Upper lobe of right lung (tissue), 1 donor: ENCODE results near the gene GALNT18. TPM values are rescaled to one million over a fixed set of nuclear protein-coding genes. Genes with fewer than 3 reads are reported as not detected.

ENCODE experiments used
- ATAC-seq: fragments of 200-7000 bp; cut with Tn5 transposase; one replicate; pipeline ENCODE4 v1.9.1; 2020; ENCODE audit warnings: mild to moderate bottlenecking, moderate library complexity
- DNase-seq: peaks from one replicate; pipeline ENCODE4 v3.0.0-alpha.2; 2020
- H3K27ac ChIP-seq: fragments of 200-600 bp; one replicate; pipeline ENCODE4 v1.8.0; 2022
- H3K27me3 ChIP-seq: fragments of 200-600 bp; one replicate; pipeline ENCODE4 v1.8.0; 2022; ENCODE audit warnings: mild to moderate bottlenecking
- H3K36me3 ChIP-seq: fragments of 200-600 bp; one replicate; pipeline ENCODE4 v1.8.0; 2022
- H3K4me1 ChIP-seq: fragments of 200-600 bp; one replicate; pipeline ENCODE4 v1.8.0; 2022
- H3K4me3 ChIP-seq: fragments of 200-600 bp; one replicate; pipeline ENCODE4 v1.8.0; 2022; ENCODE audit warnings: mild to moderate bottlenecking
- H3K9me3 ChIP-seq: fragments of 200-600 bp; one replicate; pipeline ENCODE4 v1.8.0; 2022
- intact Hi-C: fragments of 100-400 bp; cut with DNase I; formaldehyde crosslinking; loops from one replicate; pipeline ENCODE4 v1.11.0; 2022
- total RNA-seq: library from RNA; stranded (reverse); fragmentation: NEBNext Ultra II Directional; extraction: Animal tissue kit (Norgen Biotek cat#: 25700); gene quantifications from one replicate; pipeline ENCODE4 v1.2.1, GENCODE V29; 2021
- TF ChIP-seq, protein P1 (sequence below): fragments of 200-600 bp; IDR thresholded peaks from one replicate; pipeline ENCODE4 v1.8.0; 2022; ENCODE audit warnings: antibody characterized with exemption
- donor health status: DM: no; HTN: yes; CAD: no; lungs with severe emphysema.

Gene GALNT18
- total RNA-seq, 1 donor from 2014 or later, result 55.5 TPM

GRCh38 chr11:11586465-11586864, 35.3 kb downstream of the GALNT18 start:
- intact Hi-C loops, result no loop called here
- H3K4me1 ChIP-seq, result peaks cover 14% of the 10 kb centered on the region
- no peaks in the 10 kb centered on the region for H3K9me3 ChIP-seq
- no peaks in the 10 kb centered on the region for H3K36me3 ChIP-seq
- H3K27me3 ChIP-seq, result no peaks in the 10 kb centered on the region
- no peak for DNase-seq
- H3K27ac ChIP-seq, result no peak overlapping the region
- no peak for ATAC-seq
- H3K4me3 ChIP-seq, result no peak overlapping the region
- TF ChIP-seq, protein P1, sequence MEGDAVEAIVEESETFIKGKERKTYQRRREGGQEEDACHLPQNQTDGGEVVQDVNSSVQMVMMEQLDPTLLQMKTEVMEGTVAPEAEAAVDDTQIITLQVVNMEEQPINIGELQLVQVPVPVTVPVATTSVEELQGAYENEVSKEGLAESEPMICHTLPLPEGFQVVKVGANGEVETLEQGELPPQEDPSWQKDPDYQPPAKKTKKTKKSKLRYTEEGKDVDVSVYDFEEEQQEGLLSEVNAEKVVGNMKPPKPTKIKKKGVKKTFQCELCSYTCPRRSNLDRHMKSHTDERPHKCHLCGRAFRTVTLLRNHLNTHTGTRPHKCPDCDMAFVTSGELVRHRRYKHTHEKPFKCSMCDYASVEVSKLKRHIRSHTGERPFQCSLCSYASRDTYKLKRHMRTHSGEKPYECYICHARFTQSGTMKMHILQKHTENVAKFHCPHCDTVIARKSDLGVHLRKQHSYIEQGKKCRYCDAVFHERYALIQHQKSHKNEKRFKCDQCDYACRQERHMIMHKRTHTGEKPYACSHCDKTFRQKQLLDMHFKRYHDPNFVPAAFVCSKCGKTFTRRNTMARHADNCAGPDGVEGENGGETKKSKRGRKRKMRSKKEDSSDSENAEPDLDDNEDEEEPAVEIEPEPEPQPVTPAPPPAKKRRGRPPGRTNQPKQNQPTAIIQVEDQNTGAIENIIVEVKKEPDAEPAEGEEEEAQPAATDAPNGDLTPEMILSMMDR, result no peak

DNA sequence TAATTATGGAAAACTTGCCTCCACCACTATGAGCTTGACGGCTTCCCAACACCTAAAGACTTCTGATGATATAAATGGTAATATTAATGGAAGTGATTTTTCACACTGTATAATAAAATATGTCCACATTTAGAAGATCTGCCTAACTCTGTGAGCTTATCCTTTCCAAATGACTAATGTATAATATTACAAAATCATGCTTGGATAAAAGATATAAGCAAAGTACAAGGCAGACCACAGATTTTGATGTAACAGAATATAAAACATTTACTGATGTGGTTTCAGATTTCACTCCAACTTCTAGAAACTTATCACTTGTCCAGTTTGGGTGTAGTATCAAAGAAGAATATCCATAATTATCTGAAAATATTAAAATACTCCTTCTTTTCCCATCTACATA, 36.9 kb downstream of the GALNT18 start:
- H3K4me3 ChIP-seq, result no peak overlapping the region
- intact Hi-C loops, result no loop called here
- H3K36me3 ChIP-seq, result no peaks in the 10 kb centered on the region
- DNase-seq (no peak), ATAC-seq (no peak)
- H3K9me3 ChIP-seq, result no peaks in the 10 kb centered on the region
- peaks cover 19% of the 10 kb centered on the region for H3K4me1 ChIP-seq
- no peaks in the 10 kb centered on the region for H3K27me3 ChIP-seq
- H3K27ac ChIP-seq, result peak overlapping the region; percentile 45
- TF ChIP-seq, protein P1, result no peak

GRCh38 chr11:11584530-11584810, 37.3 kb downstream of the GALNT18 start:
- Histone ChIP-seq H3K4me1 (peaks cover 22% of the 10 kb centered on the region), H3K36me3 (no peaks in the 10 kb centered on the region), H3K9me3 (no peaks in the 10 kb centered on the region), H3K4me3 (no peak overlapping the region), H3K27ac (peak overlapping the region; percentile 45), H3K27me3 (no peaks in the 10 kb centered on the region)
- DNase-seq (no peak), ATAC-seq (peak; percentile 92)
- TF ChIP-seq, protein P1, result no peak
- intact Hi-C loops, result no loop called here

DNA sequence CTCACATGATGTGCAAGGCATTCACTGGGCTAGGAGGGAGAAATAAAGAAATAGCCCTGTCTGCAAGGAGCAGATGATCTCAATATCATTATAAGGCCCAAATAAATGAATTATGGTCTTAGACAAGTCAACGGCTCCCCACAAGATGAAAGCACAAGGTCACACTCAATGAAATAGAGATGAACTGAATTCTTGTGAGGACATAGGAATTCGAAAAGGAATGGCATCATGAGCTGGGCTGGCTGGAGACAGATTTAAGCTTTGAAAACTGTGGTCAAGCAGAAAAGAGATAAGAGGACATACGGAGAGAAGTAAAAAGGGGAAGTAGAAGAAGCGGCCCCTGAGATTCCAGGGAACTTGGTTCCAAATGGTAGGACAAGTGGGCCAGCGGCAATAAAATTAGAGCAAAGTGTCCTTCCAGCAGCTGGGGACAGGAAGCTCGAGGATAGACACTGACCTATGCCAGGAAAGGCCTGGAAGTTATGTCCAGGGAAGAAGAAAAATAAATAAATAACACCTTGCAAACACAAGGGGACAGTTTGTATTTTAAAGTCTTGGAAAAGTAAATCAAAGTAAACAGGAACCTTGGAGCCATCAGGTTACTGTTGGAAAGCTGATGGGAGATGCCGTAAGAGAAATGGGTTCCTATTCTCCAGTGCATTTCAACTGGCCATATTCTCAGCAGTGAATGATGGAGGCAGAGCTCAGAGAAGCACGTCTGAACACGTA, 37.8 kb downstream of the GALNT18 start:
- peak overlapping the region; percentile 37 for H3K27ac ChIP-seq
- H3K4me3 ChIP-seq, result no peak overlapping the region
- intact Hi-C loops, result no loop called here
- H3K9me3 ChIP-seq, result no peaks in the 10 kb centered on the region
- DNase-seq, result no peak
- TF ChIP-seq, protein P1, result no peak
- ATAC-seq, result no peak
- H3K36me3 ChIP-seq, result no peaks in the 10 kb centered on the region
- H3K27me3 ChIP-seq, result no peaks in the 10 kb centered on the region
- peaks cover 27% of the 10 kb centered on the region for H3K4me1 ChIP-seq

DNA sequence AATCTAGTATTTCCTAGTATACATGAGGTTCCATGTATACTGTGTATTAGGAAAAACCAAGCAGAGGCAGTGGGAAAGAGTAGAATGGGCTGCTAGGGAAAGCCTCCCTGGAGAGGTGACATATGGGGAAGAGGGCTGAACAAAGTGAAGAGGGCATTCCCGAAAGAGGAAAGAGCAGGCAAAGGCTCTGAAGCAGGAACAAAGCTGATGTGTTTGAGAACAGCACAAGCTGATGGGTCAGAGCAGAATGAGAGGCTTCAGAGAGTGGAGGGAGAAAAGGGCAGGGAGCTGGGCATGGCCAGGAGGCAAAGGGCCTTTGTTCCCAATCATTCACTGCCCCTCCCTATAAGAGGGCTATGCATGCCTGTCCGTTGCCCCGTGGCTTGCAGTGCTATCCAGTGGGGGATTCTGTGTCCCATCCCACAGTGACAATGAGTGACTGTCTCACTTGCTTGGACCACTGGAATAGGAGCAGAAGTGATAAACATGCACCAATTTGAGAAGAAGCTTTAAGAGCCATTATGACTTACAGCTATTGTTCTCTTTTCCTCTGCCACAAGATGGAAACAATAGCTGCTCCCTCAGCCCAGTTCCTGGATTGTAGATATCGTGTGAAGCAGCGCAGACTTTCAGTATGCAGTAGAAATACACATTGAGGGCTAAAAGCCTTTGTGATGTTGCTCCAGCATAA, 39.6 kb downstream of the GALNT18 start:
- H3K36me3 ChIP-seq, result no peaks in the 10 kb centered on the region
- no peak for DNase-seq
- H3K4me1 ChIP-seq, result peaks cover 43% of the 10 kb centered on the region
- intact Hi-C loops, result no loop called here
- no peak overlapping the region for H3K27ac ChIP-seq
- ATAC-seq, result no peak
- H3K9me3 ChIP-seq, result no peaks in the 10 kb centered on the region
- H3K27me3 ChIP-seq, result no peaks in the 10 kb centered on the region
- H3K4me3 ChIP-seq, result no peak overlapping the region
- TF ChIP-seq, protein P1, result no peak
